ENCODE results near the gene NPFFR1. TPM values are rescaled to one million over a fixed set of nuclear protein-coding genes. Genes with fewer than 3 reads are reported as not detected.

NPFFR1 gene
- total and polyA plus RNA-seq, 2 experiments from 2014 or later = 0.03 to 0.05 TPM

- H3K27me3 Mint-ChIP-seq (ENCODE audit: insufficient read depth, low read depth, poor library complexity) = peaks cover 1% of the 10 kb centered on the region
- no peaks in the 10 kb centered on the region for H3K9me3 Mint-ChIP-seq
These were observed 18.5 kb upstream of the NPFFR1 start for GRCh38 chr10:70302292-70302691.

More at GRCh38 chr10:70302292-70302691, 18.5 kb upstream of the NPFFR1 start:
- ATAC-seq (no peak), DNase-seq (ENCODE audit: low spot score) (no peak)
- no peak overlapping the region for H3K4me3 Mint-ChIP-seq
- Histone ChIP-seq H3K27ac (ENCODE audit: low read depth) (no peak overlapping the region), H3K79me2 (replicated peaks; ENCODE audit: insufficient read depth) (no peaks in the 10 kb centered on the region), H3F3A (replicated peaks; ENCODE audit: low read depth) (no peaks in the 10 kb centered on the region), H3K9me2 (ENCODE audit: insufficient read depth) (no peaks in the 10 kb centered on the region), H3K27me3 (ENCODE audit: insufficient read depth) (no peaks in the 10 kb centered on the region), H3K4me3 (no peak overlapping the region), H2AFZ (no peak overlapping the region), H3K36me3 (ENCODE audit: insufficient read depth) (no peaks in the 10 kb centered on the region), H3K4me2 (no peak overlapping the region), H3K4me1 (ENCODE audit: insufficient read depth) (no peaks in the 10 kb centered on the region), H4K20me1 (replicated peaks; ENCODE audit: insufficient read depth) (no peaks in the 10 kb centered on the region)
- peaks cover 4% of the 10 kb centered on the region; the same call in 1 of the 3 replicates for H3K36me3 Mint-ChIP-seq (ENCODE audit: low read depth)
- no peak overlapping the region for H3K27ac Mint-ChIP-seq
- H3K4me1 Mint-ChIP-seq = no peaks in the 10 kb centered on the region
- TF ChIP-seq ZNF114 (CRISPR knock-in tag; IDR thresholded peaks at IDR 0.05) = no peak
- TF ChIP-seq POLR2AphosphoS5 (IDR thresholded peaks at IDR 0.05; ENCODE audit: low read depth) = no peak
- no peak for TF ChIP-seq REST (IDR thresholded peaks at IDR 0.05; ENCODE audit: unreplicated experiment)
- TF ChIP-seq ZNF462 (CRISPR knock-in tag; IDR thresholded peaks at IDR 0.05) = no peak
- no peak for TF ChIP-seq CTCF (conservative IDR thresholded peaks at IDR 0.05; ENCODE audit: low read depth in 2 of 2)
- no peak for TF ChIP-seq EZH2phosphoT487 (IDR thresholded peaks at IDR 0.05; ENCODE audit: unreplicated experiment)
- no peak for TF ChIP-seq ETS1 (IDR thresholded peaks at IDR 0.05)
- TF ChIP-seq STAT1 (IDR thresholded peaks at IDR 0.05; ENCODE audit: unreplicated experiment) = no peak
- no peak for TF ChIP-seq EZH2 (IDR thresholded peaks at IDR 0.05; ENCODE audit: low read depth, unreplicated experiment)
- TF ChIP-seq JUNB (IDR thresholded peaks at IDR 0.05; ENCODE audit: unreplicated experiment) = no peak
- TF ChIP-seq NANOG (IDR thresholded peaks at IDR 0.05; ENCODE audit: borderline replicate concordance) = no peak
